ENCODE data around the gene FAXC.
"Not testable (repeated sequence)": the region's sequence is repeated elsewhere in the genome, so short reads cannot be mapped to it uniquely, and the experiment has no call there.

Gene FAXC

DNA sequence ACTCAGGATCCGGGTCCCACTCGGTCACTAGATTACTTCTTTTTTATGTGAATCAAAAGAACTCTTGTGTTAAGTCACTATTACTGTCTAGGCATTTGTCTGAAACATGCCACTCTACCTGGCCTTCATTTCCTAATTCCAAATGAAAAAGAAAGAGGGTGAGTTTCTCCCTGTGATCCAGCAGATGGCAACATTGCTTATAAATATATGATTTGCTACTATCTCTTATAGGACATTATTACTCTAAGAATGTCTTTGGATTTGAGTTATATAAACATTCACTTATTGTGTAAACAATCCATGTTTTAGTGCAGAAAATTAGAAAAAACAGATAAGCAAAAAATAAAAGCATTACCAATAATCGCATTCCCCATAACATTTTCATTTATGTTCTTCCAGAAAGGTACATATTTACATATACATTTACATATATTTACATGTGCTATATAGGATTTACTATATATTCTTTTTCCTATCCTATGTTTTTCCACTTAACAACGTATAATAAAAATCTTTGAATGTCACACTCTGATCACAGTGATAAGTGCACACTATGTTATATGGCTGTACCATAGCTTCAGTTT lies 66.9 kb downstream of the FAXC start:
- no peak overlapping the region for H3K9ac ChIP-seq (ENCODE audit: low read length)
- peaks cover 5% of the 10 kb centered on the region for H3K27me3 ChIP-seq (replicated peaks; ENCODE audit: control insufficient read depth, insufficient read depth, low read length)
- peak; percentile 71 for DNase-seq (ENCODE audit: low read depth)
- H3K4me3 ChIP-seq (ENCODE audit: low read length), result no peak overlapping the region
- H3K9me3 ChIP-seq (ENCODE audit: control insufficient read depth, low read length), result no peaks in the 10 kb centered on the region
- H3K4me1 ChIP-seq (ENCODE audit: control insufficient read depth, insufficient read depth, low read length), result no peaks in the 10 kb centered on the region
- H3K36me3 ChIP-seq (ENCODE audit: control insufficient read depth, insufficient read depth, low read length, severe bottlenecking), result no peaks in the 10 kb centered on the region

DNA sequence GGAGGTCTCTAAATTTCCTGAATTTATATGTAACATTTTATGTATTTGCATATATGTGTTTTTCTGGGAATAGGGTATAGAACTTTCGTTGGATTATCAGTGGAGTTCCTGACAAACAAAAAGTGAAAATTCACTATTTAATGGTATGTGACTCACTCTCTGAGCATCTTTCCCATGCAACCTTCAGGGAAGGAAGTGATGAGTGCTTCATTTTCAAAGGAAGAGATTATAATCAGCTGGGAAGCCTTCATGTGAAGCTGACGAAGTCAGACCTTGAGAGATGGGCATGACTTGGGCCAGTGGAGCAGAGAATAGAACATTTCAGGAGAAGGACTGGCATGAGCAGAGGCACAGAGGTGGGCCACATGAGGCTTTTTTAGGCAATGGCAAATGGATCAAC lies 72.7 kb downstream of the FAXC start:
- H3K36me3 ChIP-seq (ENCODE audit: control insufficient read depth, insufficient read depth, low read length, severe bottlenecking), result no peaks in the 10 kb centered on the region
- no peak for DNase-seq (ENCODE audit: low read depth)
- no peaks in the 10 kb centered on the region for H3K4me1 ChIP-seq (ENCODE audit: control insufficient read depth, insufficient read depth, low read length)
- H3K9me3 ChIP-seq (ENCODE audit: control insufficient read depth, low read length), result no peaks in the 10 kb centered on the region
- peaks cover 10% of the 10 kb centered on the region for H3K27me3 ChIP-seq (replicated peaks; ENCODE audit: control insufficient read depth, insufficient read depth, low read length)
- no peak overlapping the region for H3K4me3 ChIP-seq (ENCODE audit: low read length)
- no peak overlapping the region for H3K9ac ChIP-seq (ENCODE audit: low read length)

DNA sequence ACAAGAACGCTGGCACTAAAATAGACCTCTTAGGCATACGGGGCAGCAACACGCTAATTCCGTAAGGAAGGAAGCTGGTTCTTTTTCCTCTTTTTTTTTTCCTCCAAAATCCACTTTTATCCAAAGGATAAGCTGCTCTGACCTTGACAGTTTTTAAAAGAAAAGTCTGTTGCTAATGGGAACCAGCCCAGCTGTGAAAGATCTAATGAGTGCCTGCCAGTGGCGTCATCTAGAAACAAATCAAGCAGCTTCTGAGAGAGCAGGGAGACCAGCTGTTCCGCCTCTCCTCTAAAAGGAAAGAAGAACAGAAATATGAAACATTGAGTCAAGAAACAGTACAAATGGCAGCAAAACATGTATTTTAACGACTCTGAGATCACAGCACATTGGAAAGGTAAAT lies 78.6 kb downstream of the FAXC start:
- Histone ChIP-seq H3K9me3 (ENCODE audit: control insufficient read depth, low read length) (no peaks in the 10 kb centered on the region), H3K9ac (ENCODE audit: low read length) (no peak overlapping the region)
- DNase-seq (ENCODE audit: low read depth), result peak; percentile 15

DNA sequence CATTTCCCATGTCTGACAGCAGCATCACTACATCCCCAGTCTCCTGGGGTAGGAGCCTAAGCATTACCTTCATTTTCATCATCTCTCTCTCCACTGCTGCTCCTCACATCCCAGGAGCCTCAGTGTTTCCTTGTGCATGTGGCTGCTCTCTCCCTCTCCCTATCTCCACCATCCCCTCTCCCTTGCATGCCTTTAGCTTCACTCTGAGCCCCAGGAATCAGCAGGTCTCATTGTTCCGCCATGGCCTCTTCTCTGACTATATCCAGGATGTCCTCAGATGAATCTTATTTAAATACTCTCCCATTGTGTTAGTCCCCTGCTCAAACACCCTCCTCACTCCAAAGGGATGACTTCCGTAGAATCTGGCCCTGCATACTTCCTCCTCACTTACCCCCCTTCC lies 79.4 kb downstream of the FAXC start:
- no peaks in the 10 kb centered on the region for H3K27me3 ChIP-seq (replicated peaks; ENCODE audit: control insufficient read depth, insufficient read depth, low read length)
- no peak overlapping the region for H3K9ac ChIP-seq (ENCODE audit: low read length)
- no peaks in the 10 kb centered on the region for H3K4me1 ChIP-seq (ENCODE audit: control insufficient read depth, insufficient read depth, low read length)
- H3K4me3 ChIP-seq (ENCODE audit: low read length), result no peak overlapping the region
- DNase-seq (ENCODE audit: low read depth), result no peak
- H3K36me3 ChIP-seq (ENCODE audit: control insufficient read depth, insufficient read depth, low read length, severe bottlenecking), result no peaks in the 10 kb centered on the region
- no peaks in the 10 kb centered on the region for H3K9me3 ChIP-seq (ENCODE audit: control insufficient read depth, low read length)

More for the DNA sequence above, 78.6 kb downstream of the FAXC start:
- Histone ChIP-seq H3K27me3 (replicated peaks; ENCODE audit: control insufficient read depth, insufficient read depth, low read length) (peaks cover under 1% of the 10 kb centered on the region), H3K36me3 (ENCODE audit: control insufficient read depth, insufficient read depth, low read length, severe bottlenecking) (no peaks in the 10 kb centered on the region), H3K4me1 (ENCODE audit: control insufficient read depth, insufficient read depth, low read length) (no peaks in the 10 kb centered on the region), H3K4me3 (ENCODE audit: low read length) (no peak overlapping the region)

DNA sequence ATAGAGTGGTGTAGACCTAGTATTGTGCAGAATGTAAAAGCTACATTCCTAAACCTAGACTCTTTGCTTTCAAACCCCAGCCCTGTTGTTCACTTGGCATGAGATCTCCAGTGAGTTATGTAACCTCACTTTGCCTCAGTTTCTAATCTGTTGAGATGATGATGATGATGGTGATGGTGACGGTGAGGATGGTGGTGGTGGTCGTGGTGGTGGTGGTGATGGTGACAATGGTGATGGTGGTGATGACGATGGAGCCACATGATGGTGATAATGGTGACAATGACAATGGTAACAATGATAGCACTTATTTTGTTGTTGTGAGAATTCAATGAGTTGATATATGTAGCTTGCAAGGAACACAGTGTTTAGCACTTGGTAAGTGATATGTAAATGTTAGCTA lies 80.3 kb downstream of the FAXC start:
- H3K4me1 ChIP-seq (ENCODE audit: control insufficient read depth, insufficient read depth, low read length), result no peaks in the 10 kb centered on the region
- no peaks in the 10 kb centered on the region for H3K9me3 ChIP-seq (ENCODE audit: control insufficient read depth, low read length)
- no peak overlapping the region for H3K4me3 ChIP-seq (ENCODE audit: low read length)
- DNase-seq (ENCODE audit: low read depth), result no peak
- no peaks in the 10 kb centered on the region for H3K36me3 ChIP-seq (ENCODE audit: control insufficient read depth, insufficient read depth, low read length, severe bottlenecking)
- no peaks in the 10 kb centered on the region for H3K27me3 ChIP-seq (replicated peaks; ENCODE audit: control insufficient read depth, insufficient read depth, low read length)
- H3K9ac ChIP-seq (ENCODE audit: low read length), result no peak overlapping the region

DNA sequence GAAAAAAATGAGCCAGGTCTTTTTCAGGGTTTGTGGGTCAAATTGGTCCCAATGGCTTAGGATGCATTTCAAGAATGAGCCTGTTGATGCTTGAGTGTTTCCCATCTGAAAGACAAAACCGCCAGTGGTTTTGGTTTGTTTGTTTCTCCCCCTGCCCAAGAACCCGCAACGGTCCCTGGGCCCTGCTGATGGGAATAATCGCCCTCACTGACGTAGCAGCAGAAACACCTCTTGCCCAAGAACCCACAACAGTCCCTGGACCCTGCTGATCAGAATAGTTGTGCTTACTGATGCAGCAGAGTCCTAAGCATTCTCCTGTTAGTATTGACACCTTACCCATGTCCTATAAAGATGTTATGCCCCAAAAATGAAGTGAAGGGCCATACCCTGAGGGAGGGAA lies 82.5 kb downstream of the FAXC start:
- H3K36me3 ChIP-seq (ENCODE audit: control insufficient read depth, insufficient read depth, low read length, severe bottlenecking); H3K4me1 ChIP-seq (ENCODE audit: control insufficient read depth, insufficient read depth, low read length); H3K9ac ChIP-seq (ENCODE audit: low read length); H3K9me3 ChIP-seq (ENCODE audit: control insufficient read depth, low read length); DNase-seq (ENCODE audit: low read depth); H3K4me3 ChIP-seq (ENCODE audit: low read length); H3K27me3 ChIP-seq (replicated peaks; ENCODE audit: control insufficient read depth, insufficient read depth, low read length): not testable (repeated sequence)

DNA sequence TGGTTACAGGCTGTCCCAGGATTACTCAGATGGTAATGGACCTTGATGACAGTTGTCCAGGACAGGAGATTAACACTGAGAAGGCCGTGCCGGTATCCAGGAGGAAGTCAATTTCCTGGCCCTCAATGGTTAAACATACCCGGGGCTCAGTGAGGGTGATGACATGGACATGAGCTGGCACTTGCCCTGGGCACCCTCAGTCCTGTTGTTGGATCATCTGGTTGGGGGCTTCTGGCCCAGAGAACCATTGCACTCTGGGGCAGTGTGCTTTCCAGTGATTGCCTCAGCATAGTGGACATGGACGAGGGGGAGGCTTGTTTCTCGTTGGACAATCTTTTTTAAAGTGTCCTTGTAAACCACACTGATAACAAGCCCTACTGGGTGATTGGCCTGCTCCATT lies 84.0 kb downstream of the FAXC start:
- H3K4me3 ChIP-seq (ENCODE audit: low read length); H3K9ac ChIP-seq (ENCODE audit: low read length); H3K4me1 ChIP-seq (ENCODE audit: control insufficient read depth, insufficient read depth, low read length); H3K36me3 ChIP-seq (ENCODE audit: control insufficient read depth, insufficient read depth, low read length, severe bottlenecking); H3K9me3 ChIP-seq (ENCODE audit: control insufficient read depth, low read length); H3K27me3 ChIP-seq (replicated peaks; ENCODE audit: control insufficient read depth, insufficient read depth, low read length); DNase-seq (ENCODE audit: low read depth): not testable (repeated sequence)

DNA sequence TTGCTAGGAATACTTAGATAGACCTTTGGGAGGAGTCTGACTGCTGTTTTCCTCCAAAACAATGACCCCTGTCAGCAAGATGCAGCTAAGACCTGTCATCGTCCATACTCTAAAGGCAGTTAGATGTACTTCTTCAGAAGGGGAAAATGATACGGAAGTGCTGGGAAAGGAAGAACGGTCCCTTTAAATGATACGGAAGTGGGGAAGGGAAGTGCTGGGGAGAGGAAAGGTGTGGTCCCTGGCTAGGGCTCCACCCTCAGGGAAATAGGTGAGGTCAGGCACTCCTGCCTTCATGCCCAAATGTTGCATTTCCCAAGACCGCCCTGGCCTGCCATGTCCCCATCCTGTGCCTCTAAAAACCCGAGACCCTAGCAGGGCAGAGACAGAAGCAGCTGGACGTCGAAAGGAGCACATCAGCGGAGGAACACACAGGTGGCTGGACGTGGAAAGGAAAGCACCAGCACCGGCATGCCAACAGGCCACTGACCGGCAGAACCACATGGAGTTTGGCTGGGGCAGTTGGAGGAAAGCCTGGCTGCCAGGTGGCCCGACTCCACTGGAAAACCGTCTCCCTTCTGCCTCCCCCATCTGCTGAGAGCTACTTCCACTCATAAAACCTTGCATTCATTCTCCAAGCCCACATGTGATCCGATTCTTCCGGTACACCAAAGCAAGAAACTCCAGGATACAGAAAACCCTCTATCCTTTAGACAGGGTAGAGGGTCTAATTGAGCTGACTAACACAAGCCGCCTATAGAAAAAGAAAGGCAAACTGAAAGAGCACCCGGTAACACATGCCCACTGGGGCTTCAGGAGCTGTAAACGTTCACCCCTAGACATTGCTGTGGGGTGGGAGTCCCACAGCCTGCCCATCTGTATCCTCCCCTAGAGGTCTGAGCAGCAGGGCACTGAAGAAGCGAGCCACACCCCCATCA lies 94.6 kb downstream of the FAXC start:
- Histone ChIP-seq H3K4me1 (ENCODE audit: control insufficient read depth, insufficient read depth, low read length) (no peaks in the 10 kb centered on the region), H3K27me3 (replicated peaks; ENCODE audit: control insufficient read depth, insufficient read depth, low read length) (peaks cover 18% of the 10 kb centered on the region), H3K9me3 (ENCODE audit: control insufficient read depth, low read length) (no peaks in the 10 kb centered on the region), H3K4me3 (ENCODE audit: low read length) (no peak overlapping the region), H3K9ac (ENCODE audit: low read length) (no peak overlapping the region), H3K36me3 (ENCODE audit: control insufficient read depth, insufficient read depth, low read length, severe bottlenecking) (no peaks in the 10 kb centered on the region)
- DNase-seq (ENCODE audit: low read depth), result no peak

DNA sequence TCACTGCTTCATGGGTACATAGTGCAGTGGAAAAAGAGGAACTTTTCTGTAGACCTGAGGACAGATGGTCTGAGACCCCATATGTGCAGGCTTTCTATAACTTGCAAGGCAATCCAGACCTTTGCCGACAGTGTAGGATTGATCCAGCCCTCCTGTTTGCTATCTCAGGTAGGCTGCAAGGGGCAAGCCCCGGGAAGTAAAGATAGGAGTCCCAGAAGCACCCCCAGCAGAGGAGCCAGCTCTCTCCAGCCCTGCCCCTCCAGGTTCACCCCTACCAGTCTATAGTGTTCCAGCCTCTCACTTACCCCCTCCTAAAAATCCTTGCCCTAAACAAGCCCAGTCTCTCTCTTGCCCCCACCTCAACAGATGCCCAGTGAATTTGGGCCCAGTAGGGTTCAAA lies 96.2 kb downstream of the FAXC start:
- H3K9me3 ChIP-seq (ENCODE audit: control insufficient read depth, low read length), result no peaks in the 10 kb centered on the region
- no peaks in the 10 kb centered on the region for H3K4me1 ChIP-seq (ENCODE audit: control insufficient read depth, insufficient read depth, low read length)
- H3K9ac ChIP-seq (ENCODE audit: low read length), result no peak overlapping the region
- H3K27me3 ChIP-seq (replicated peaks; ENCODE audit: control insufficient read depth, insufficient read depth, low read length), result peaks cover 21% of the 10 kb centered on the region
- no peak for DNase-seq (ENCODE audit: low read depth)
- H3K36me3 ChIP-seq (ENCODE audit: control insufficient read depth, insufficient read depth, low read length, severe bottlenecking), result no peaks in the 10 kb centered on the region
- no peak overlapping the region for H3K4me3 ChIP-seq (ENCODE audit: low read length)

DNA sequence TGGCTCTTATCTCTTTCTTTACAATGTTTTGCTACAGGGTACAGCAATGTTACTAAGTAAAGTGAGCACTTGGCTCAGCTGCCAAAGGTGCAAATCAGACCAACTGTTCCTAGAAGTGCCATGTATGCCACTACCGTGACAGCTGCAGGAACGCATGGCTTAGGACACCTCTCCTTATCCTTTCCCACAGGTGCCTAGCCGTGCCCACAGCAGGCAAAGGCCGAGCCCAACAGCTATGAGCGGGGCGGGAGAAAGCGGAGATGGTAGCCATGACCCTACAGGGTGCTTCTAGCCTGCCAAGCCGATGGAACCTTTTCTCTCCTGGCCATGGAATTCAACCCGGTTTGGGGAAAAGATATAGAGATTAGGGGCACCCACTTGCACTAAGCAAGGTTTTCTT lies 97.1 kb downstream of the FAXC start:
- H3K9me3 ChIP-seq (ENCODE audit: control insufficient read depth, low read length), result no peaks in the 10 kb centered on the region
- no peak for DNase-seq (ENCODE audit: low read depth)
- H3K27me3 ChIP-seq (replicated peaks; ENCODE audit: control insufficient read depth, insufficient read depth, low read length), result peaks cover 21% of the 10 kb centered on the region
- H3K4me1 ChIP-seq (ENCODE audit: control insufficient read depth, insufficient read depth, low read length), result no peaks in the 10 kb centered on the region
- no peak overlapping the region for H3K9ac ChIP-seq (ENCODE audit: low read length)
- no peaks in the 10 kb centered on the region for H3K36me3 ChIP-seq (ENCODE audit: control insufficient read depth, insufficient read depth, low read length, severe bottlenecking)
- H3K4me3 ChIP-seq (ENCODE audit: low read length), result no peak overlapping the region

DNA sequence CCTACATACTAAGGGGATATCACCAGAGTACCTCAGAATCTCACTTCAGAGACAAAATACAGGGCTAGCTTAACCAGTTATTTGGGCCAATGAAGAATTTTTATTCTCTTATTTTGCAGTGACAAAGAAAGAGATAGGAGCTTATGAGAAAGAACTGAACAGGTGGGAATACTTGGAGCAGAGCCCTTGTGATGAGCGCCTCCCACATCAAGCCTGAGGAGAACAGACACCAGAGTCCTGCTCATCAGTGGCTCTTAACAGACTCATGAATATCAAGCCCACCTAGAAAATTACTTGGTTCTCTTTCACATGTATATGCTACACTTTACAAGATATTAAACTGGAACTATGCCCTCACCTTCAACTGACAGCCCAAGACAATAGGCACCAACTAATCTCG lies 99.0 kb downstream of the FAXC start:
- Histone ChIP-seq H3K36me3 (ENCODE audit: control insufficient read depth, insufficient read depth, low read length, severe bottlenecking) (no peaks in the 10 kb centered on the region), H3K9me3 (ENCODE audit: control insufficient read depth, low read length) (no peaks in the 10 kb centered on the region), H3K4me3 (ENCODE audit: low read length) (no peak overlapping the region), H3K27me3 (replicated peaks; ENCODE audit: control insufficient read depth, insufficient read depth, low read length) (peaks cover 23% of the 10 kb centered on the region), H3K9ac (ENCODE audit: low read length) (no peak overlapping the region), H3K4me1 (ENCODE audit: control insufficient read depth, insufficient read depth, low read length) (no peaks in the 10 kb centered on the region)
- no peak for DNase-seq (ENCODE audit: low read depth)

Measured in adipocyte (in vitro differentiated cells).